Naive thymus-derived CD8-positive, alpha-beta T cell (primary cell): Measurements from ENCODE around the gene SIN3B. TPM values are rescaled to one million over a fixed set of nuclear protein-coding genes. Genes with fewer than 3 reads are reported as not detected.

ENCODE experiments used
- ATAC-seq, 2 donors: fragments of 150-1000 bp; cut with Tn5 transposase in 1 of 2; sonication (Bioruptor Pico), chemical (Tn5 transposase) in 1 of 2; 1 replicate in 1 of 2; 2 replicates in 1 of 2; pipeline ENCODE4 v1.10.0; 2021; ENCODE audit warnings: mild to moderate bottlenecking in 2 of 2, moderate library complexity in 2 of 2
- POLR2A ChIA-PET: fragments of 350-600 bp; sonication (Branson Sonifier 250); formaldehyde crosslinking; loops from one replicate; lab custom pipeline; 2021; ENCODE audit warnings: antibody characterized with exemption; lab: Charles Lee
- DNase-seq, 10 donors: peaks; one replicate each; pipeline versions ENCODE4 v3.0.0 to v3.0.0-alpha.2; 2020 to 2022
- H3K27ac Mint-ChIP-seq, 10 donors: one replicate each; pipeline ENCODE4 v1.8.0; 2020 to 2022; ENCODE audit warnings: mild to moderate bottlenecking in 10 of 10, mixed read lengths in 10 of 10, moderate library complexity in 4 of 10, inconsistent platforms in 1 of 10
- H3K27me3 Mint-ChIP-seq, 5 donors: one replicate each; pipeline ENCODE4 v1.8.0; 2021 to 2022; ENCODE audit warnings: mixed read lengths in 5 of 5
- H3K36me3 Mint-ChIP-seq, 3 donors: one replicate each; pipeline ENCODE4 v1.8.0; 2020 to 2022; ENCODE audit warnings: mixed read lengths in 3 of 3, mild to moderate bottlenecking in 2 of 3, inconsistent platforms in 1 of 3
- H3K4me1 Mint-ChIP-seq, 4 donors: one replicate each; pipeline ENCODE4 v1.8.0; 2021 to 2022; ENCODE audit warnings: mixed read lengths in 4 of 4
- H3K4me3 Mint-ChIP-seq, 10 donors: one replicate each; pipeline ENCODE4 v1.8.0; 2020 to 2022; ENCODE audit warnings: mild to moderate bottlenecking in 10 of 10, mixed read lengths in 10 of 10, moderate library complexity in 6 of 10, inconsistent platforms in 1 of 10
- H3K9me3 Mint-ChIP-seq, 9 donors: one replicate each; pipeline ENCODE4 v1.8.0; 2020 to 2022; ENCODE audit warnings: mixed read lengths in 9 of 9, mild to moderate bottlenecking in 3 of 9, inconsistent platforms in 1 of 9, moderate library complexity in 1 of 9
- polyA plus RNA-seq, 3 donors: library from polyadenylated mRNA; unstranded; fragments of 300-500 nt; fragmentation: Illumina TruSeq; gene quantifications; one replicate each; pipeline ENCODE4 v1.2.3, GENCODE V29; 2021
- total RNA-seq, 8 experiments: library from RNA in 2 of 8; stranded (reverse) in 2 of 8; gene quantifications; one replicate each; pipeline ENCODE4 v1.2.3 and lab custom pipeline; 2021 to 2026

Gene SIN3B
- total and polyA plus RNA-seq, 5 experiments from 2014 or later = 2.2 to 104 (median 5.2) TPM

GRCh38 chr19:16911046-16911445 lies 81.8 kb downstream of the SIN3B start:
- H3K4me1 Mint-ChIP-seq = peaks cover 0 to 2% (median 0%) of the 10 kb centered on the region in 4 donors
- H3K27me3 Mint-ChIP-seq = no peaks in the 10 kb centered on the region
- ATAC-seq = no peak

GRCh38 chr19:16912780-16913179 lies 83.6 kb downstream of the SIN3B start:
- Mint-ChIP-seq H3K36me3 (peaks cover 10 to 24% (median 22%) of the 10 kb centered on the region in 3 donors), H3K4me3 (no peak overlapping the region), H3K27ac (no peak overlapping the region), H3K4me1 (peaks cover 0 to 4% (median 0%) of the 10 kb centered on the region in 4 donors), H3K27me3 (peaks cover 0 to 2% (median 0%) of the 10 kb centered on the region in 5 donors), H3K9me3 (peaks cover 5 to 42% (median 29%) of the 10 kb centered on the region in 9 donors)
- POLR2A ChIA-PET = no interaction called here
- DNase-seq = no peak
- no peak for ATAC-seq

More at GRCh38 chr19:16911046-16911445, 81.8 kb downstream of the SIN3B start:
- H3K27ac Mint-ChIP-seq = no peak overlapping the region
- POLR2A ChIA-PET = no interaction called here
- peak in 1 of 10 donors; percentile 46 for DNase-seq
- H3K36me3 Mint-ChIP-seq = peaks cover 10 to 22% (median 22%) of the 10 kb centered on the region in 3 donors
- no peak overlapping the region for H3K4me3 Mint-ChIP-seq
- peaks cover 5 to 42% (median 28%) of the 10 kb centered on the region in 9 donors for H3K9me3 Mint-ChIP-seq

- DNase-seq (no peak), ATAC-seq (no peak)
- Mint-ChIP-seq H3K4me3 (no peak overlapping the region), H3K36me3 (peaks cover 12 to 26% (median 22%) of the 10 kb centered on the region in 3 donors), H3K27ac (peak overlapping the region in 1 of 10 donors; percentile 71), H3K4me1 (peaks cover 0 to 4% (median 0%) of the 10 kb centered on the region in 4 donors), H3K9me3 (peaks cover 5 to 45% (median 29%) of the 10 kb centered on the region in 9 donors), H3K27me3 (peaks cover 0 to 4% (median 0%) of the 10 kb centered on the region in 5 donors)
- POLR2A ChIA-PET = no interaction called here
Observed at GRCh38 chr19:16914421-16914820, 85.2 kb downstream of the SIN3B start.

- Mint-ChIP-seq H3K4me3 (no peak overlapping the region), H3K27me3 (peaks cover 0 to 4% (median 0%) of the 10 kb centered on the region in 5 donors), H3K36me3 (peaks cover 12 to 26% (median 22%) of the 10 kb centered on the region in 3 donors), H3K4me1 (peaks cover 0 to 4% (median 0%) of the 10 kb centered on the region in 4 donors), H3K9me3 (peaks cover 5 to 48% (median 29%) of the 10 kb centered on the region in 9 donors), H3K27ac (no peak overlapping the region)
- ATAC-seq = no peak
- POLR2A ChIA-PET = no interaction called here
- peak in 1 of 10 donors; percentile 14 for DNase-seq
Observed at GRCh38 chr19:16915135-16915534, 85.9 kb downstream of the SIN3B start.

GRCh38 chr19:16915734-16916133 lies 86.5 kb downstream of the SIN3B start:
- peaks cover 0 to 4% (median 0%) of the 10 kb centered on the region in 4 donors for H3K4me1 Mint-ChIP-seq
- peaks cover 12 to 26% (median 22%) of the 10 kb centered on the region in 3 donors for H3K36me3 Mint-ChIP-seq
- POLR2A ChIA-PET = no interaction called here
- ATAC-seq (no peak), DNase-seq (no peak)
- H3K4me3 Mint-ChIP-seq = no peak overlapping the region
- no peak overlapping the region for H3K27ac Mint-ChIP-seq
- peaks cover 0 to 4% (median 0%) of the 10 kb centered on the region in 5 donors for H3K27me3 Mint-ChIP-seq
- peaks cover 5 to 45% (median 29%) of the 10 kb centered on the region in 9 donors for H3K9me3 Mint-ChIP-seq

GRCh38 chr19:16917401-16917800 lies 88.2 kb downstream of the SIN3B start:
- Mint-ChIP-seq H3K27ac (no peak overlapping the region), H3K4me3 (no peak overlapping the region), H3K4me1 (peaks cover 0 to 4% (median 0%) of the 10 kb centered on the region in 4 donors), H3K27me3 (peaks cover 0 to 4% (median 0%) of the 10 kb centered on the region in 5 donors), H3K9me3 (peaks cover 5 to 37% (median 22%) of the 10 kb centered on the region in 9 donors), H3K36me3 (peaks cover 12 to 22% (median 17%) of the 10 kb centered on the region in 3 donors)
- POLR2A ChIA-PET = no interaction called here
- ATAC-seq = no peak
- DNase-seq = peak in 1 of 10 donors; percentile 21

- POLR2A ChIA-PET = interaction anchor here (0.6 kb wide), 2 partner anchors 9 to 444 kb away, joined by 3 read pairs; no protein-coding TSS in a partner anchor
- DNase-seq (no peak), ATAC-seq (no peak)
- H3K4me1 Mint-ChIP-seq = peaks cover 0 to 2% (median 0%) of the 10 kb centered on the region in 4 donors
- no peak overlapping the region for H3K27ac Mint-ChIP-seq
- H3K36me3 Mint-ChIP-seq = peaks cover 0 to 14% (median 4%) of the 10 kb centered on the region in 3 donors
- H3K4me3 Mint-ChIP-seq = no peak overlapping the region
- peaks cover 0 to 4% (median 0%) of the 10 kb centered on the region in 5 donors for H3K27me3 Mint-ChIP-seq
- peaks cover 0 to 17% (median 7%) of the 10 kb centered on the region in 9 donors for H3K9me3 Mint-ChIP-seq
Observed at GRCh38 chr19:16919496-16919895, 90.3 kb downstream of the SIN3B start.

- DNase-seq (no peak), ATAC-seq (no peak)
- Mint-ChIP-seq H3K9me3 (peaks cover 0 to 23% (median 4%) of the 10 kb centered on the region in 9 donors), H3K36me3 (peaks cover 4 to 12% (median 9%) of the 10 kb centered on the region in 3 donors), H3K4me1 (peaks cover 0 to 2% (median 0%) of the 10 kb centered on the region in 4 donors), H3K27me3 (peaks cover 0 to 4% (median 0%) of the 10 kb centered on the region in 5 donors), H3K27ac (no peak overlapping the region), H3K4me3 (no peak overlapping the region)
- POLR2A ChIA-PET = no interaction called here
Observed at GRCh38 chr19:16920816-16921529, 91.8 kb downstream of the SIN3B start.

GRCh38 chr19:16921766-16922591 lies 92.8 kb downstream of the SIN3B start:
- ATAC-seq = no peak
- DNase-seq = no peak
- H3K36me3 Mint-ChIP-seq = peaks cover 10 to 15% (median 14%) of the 10 kb centered on the region in 3 donors
- H3K27me3 Mint-ChIP-seq = peaks cover 0 to 4% (median 0%) of the 10 kb centered on the region in 5 donors
- H3K4me3 Mint-ChIP-seq = no peak overlapping the region
- H3K9me3 Mint-ChIP-seq = peaks cover 0 to 27% (median 10%) of the 10 kb centered on the region in 9 donors
- no peaks in the 10 kb centered on the region for H3K4me1 Mint-ChIP-seq
- POLR2A ChIA-PET = no interaction called here
- H3K27ac Mint-ChIP-seq = peak overlapping the region in 1 of 10 donors; percentile 41

- Mint-ChIP-seq H3K4me3 (no peak overlapping the region), H3K9me3 (peaks cover 0 to 33% (median 11%) of the 10 kb centered on the region in 9 donors)
- ATAC-seq = no peak
Observed at GRCh38 chr19:16922592-16922934, 93.4 kb downstream of the SIN3B start.

GRCh38 chr19:16922949-16923348 lies 93.8 kb downstream of the SIN3B start:
- DNase-seq (no peak), ATAC-seq (no peak)
- Mint-ChIP-seq H3K36me3 (peaks cover 11 to 15% (median 14%) of the 10 kb centered on the region in 3 donors), H3K27ac (peak overlapping the region in 1 of 10 donors; percentile 41), H3K4me1 (no peaks in the 10 kb centered on the region), H3K27me3 (peaks cover 0 to 4% (median 0%) of the 10 kb centered on the region in 5 donors), H3K4me3 (no peak overlapping the region), H3K9me3 (peaks cover 0 to 34% (median 11%) of the 10 kb centered on the region in 9 donors)
- POLR2A ChIA-PET = no interaction called here

More at GRCh38 chr19:16922592-16922934, 93.4 kb downstream of the SIN3B start:
- POLR2A ChIA-PET = no interaction called here
- Mint-ChIP-seq H3K4me1 (no peaks in the 10 kb centered on the region), H3K27ac (peak overlapping the region in 1 of 10 donors; percentile 41), H3K36me3 (peaks cover 11 to 15% (median 14%) of the 10 kb centered on the region in 3 donors), H3K27me3 (peaks cover 0 to 4% (median 0%) of the 10 kb centered on the region in 5 donors)
- DNase-seq = no peak

GRCh38 chr19:16927883-16928282 lies 98.7 kb downstream of the SIN3B start:
- ATAC-seq = no peak
- peaks cover 0 to 8% (median 0%) of the 10 kb centered on the region in 5 donors for H3K27me3 Mint-ChIP-seq
- H3K4me3 Mint-ChIP-seq = no peak overlapping the region
- POLR2A ChIA-PET = interaction anchor here (0.6 kb wide), 1 partner anchor 9 kb away, joined by 3 read pairs; no protein-coding TSS in a partner anchor
- peaks cover 13 to 16% (median 16%) of the 10 kb centered on the region in 3 donors for H3K36me3 Mint-ChIP-seq
- DNase-seq = no peak
- H3K27ac Mint-ChIP-seq = no peak overlapping the region
- peaks cover 2 to 41% (median 16%) of the 10 kb centered on the region in 9 donors for H3K9me3 Mint-ChIP-seq
- no peaks in the 10 kb centered on the region for H3K4me1 Mint-ChIP-seq
